ENCODE measurements around the gene PCF11. TPM values are rescaled to one million over a fixed set of nuclear protein-coding genes. Genes with fewer than 3 reads are reported as not detected.
A peak's percentile ranks its signal among the peaks of the same experiment; 100 is the strongest.

PCF11 gene
- total RNA-seq, 1 donor from 2014 or later: 72.7 TPM

DNA sequence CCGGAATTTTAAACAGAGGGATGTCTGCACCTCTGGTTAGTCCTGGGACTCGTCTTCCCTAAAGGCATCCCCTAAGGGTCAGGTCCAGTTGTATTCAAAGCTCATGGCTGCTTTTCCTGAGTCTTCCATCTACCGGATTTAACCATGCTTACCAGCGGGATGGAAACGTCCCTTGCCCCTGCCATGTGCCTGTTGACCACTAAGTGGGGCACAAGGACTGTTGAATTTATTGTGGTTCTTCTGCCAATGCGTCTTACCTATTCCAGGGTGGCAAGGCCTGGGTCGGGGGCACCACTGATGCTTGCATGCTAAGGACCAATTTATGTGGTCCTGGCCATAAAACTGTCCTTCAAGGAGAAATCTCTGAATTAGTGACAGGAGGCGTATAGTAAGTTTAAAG is 62.2 kb downstream of the PCF11 start:
- Histone ChIP-seq H3K79me2 (ENCODE audit: low read depth) (no peaks in the 10 kb centered on the region), H4K20me1 (ENCODE audit: low read depth) (no peaks in the 10 kb centered on the region), H3K9ac (no peak overlapping the region), H3K36me3 (no peaks in the 10 kb centered on the region), H3K27me3 (no peaks in the 10 kb centered on the region), H3K27ac (no peak overlapping the region), H3K4me1 (no peaks in the 10 kb centered on the region), H3K9me3 (ENCODE audit: low read depth) (no peaks in the 10 kb centered on the region), H2AFZ (replicated peaks) (no peak overlapping the region), H3F3A (ENCODE audit: low read depth) (no peaks in the 10 kb centered on the region), H3K4me3 (no peak overlapping the region), H3K4me2 (no peak overlapping the region)
- Mint-ChIP-seq H3K9me3 (no peaks in the 10 kb centered on the region), H3K27ac (no peak overlapping the region), H3K27me3 (ENCODE audit: insufficient read depth, low read depth) (peaks cover 3% of the 10 kb centered on the region), H3K36me3 (no peaks in the 10 kb centered on the region), H3K4me1 (no peaks in the 10 kb centered on the region), H3K4me3 (no peak overlapping the region)
- peak; percentile 38 for DNase-seq (ENCODE audit: low spot score)
- no peak for TF ChIP-seq EZH2 (IDR thresholded peaks at IDR 0.05)
- TF ChIP-seq, protein P1, sequence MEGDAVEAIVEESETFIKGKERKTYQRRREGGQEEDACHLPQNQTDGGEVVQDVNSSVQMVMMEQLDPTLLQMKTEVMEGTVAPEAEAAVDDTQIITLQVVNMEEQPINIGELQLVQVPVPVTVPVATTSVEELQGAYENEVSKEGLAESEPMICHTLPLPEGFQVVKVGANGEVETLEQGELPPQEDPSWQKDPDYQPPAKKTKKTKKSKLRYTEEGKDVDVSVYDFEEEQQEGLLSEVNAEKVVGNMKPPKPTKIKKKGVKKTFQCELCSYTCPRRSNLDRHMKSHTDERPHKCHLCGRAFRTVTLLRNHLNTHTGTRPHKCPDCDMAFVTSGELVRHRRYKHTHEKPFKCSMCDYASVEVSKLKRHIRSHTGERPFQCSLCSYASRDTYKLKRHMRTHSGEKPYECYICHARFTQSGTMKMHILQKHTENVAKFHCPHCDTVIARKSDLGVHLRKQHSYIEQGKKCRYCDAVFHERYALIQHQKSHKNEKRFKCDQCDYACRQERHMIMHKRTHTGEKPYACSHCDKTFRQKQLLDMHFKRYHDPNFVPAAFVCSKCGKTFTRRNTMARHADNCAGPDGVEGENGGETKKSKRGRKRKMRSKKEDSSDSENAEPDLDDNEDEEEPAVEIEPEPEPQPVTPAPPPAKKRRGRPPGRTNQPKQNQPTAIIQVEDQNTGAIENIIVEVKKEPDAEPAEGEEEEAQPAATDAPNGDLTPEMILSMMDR (IDR thresholded peaks at IDR 0.05): peak; percentile 50

DNA sequence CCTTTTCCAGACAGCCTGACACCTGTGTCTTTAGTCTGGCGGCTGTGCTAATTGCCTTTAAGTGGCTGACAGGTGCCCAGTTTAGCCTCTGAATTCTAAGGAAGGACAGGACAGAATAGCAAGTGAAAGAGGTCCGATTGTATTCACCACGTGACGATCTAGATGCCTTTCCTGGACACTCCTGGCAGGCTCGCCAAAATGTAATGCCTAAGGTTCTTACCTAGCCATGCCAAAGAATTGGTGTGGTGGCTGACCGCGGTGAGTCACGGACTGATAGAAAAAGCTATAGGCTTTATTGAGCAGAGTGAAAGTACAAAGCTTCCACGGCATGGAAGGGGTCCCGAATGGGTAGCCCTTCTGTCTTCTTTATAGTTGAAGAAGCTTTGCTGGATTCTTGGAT is 63.3 kb downstream of the PCF11 start:
- H3K4me1 Mint-ChIP-seq: no peaks in the 10 kb centered on the region
- DNase-seq (ENCODE audit: low spot score): peak; percentile 9
- Histone ChIP-seq H3K4me3 (no peak overlapping the region), H3K4me2 (no peak overlapping the region), H4K20me1 (ENCODE audit: low read depth) (no peaks in the 10 kb centered on the region), H3K4me1 (no peaks in the 10 kb centered on the region), H3K36me3 (no peaks in the 10 kb centered on the region), H2AFZ (replicated peaks) (no peak overlapping the region), H3K9me3 (ENCODE audit: low read depth) (no peaks in the 10 kb centered on the region), H3K27me3 (no peaks in the 10 kb centered on the region), H3K27ac (no peak overlapping the region), H3K79me2 (ENCODE audit: low read depth) (no peaks in the 10 kb centered on the region), H3F3A (ENCODE audit: low read depth) (no peaks in the 10 kb centered on the region), H3K9ac (no peak overlapping the region)
- no peaks in the 10 kb centered on the region for H3K9me3 Mint-ChIP-seq
- H3K4me3 Mint-ChIP-seq: no peak overlapping the region
- TF ChIP-seq EZH2phosphoT487 (IDR thresholded peaks at IDR 0.05) (no peak), EZH2 (IDR thresholded peaks at IDR 0.05) (no peak)
- TF ChIP-seq, protein P1 (IDR thresholded peaks at IDR 0.05): no peak
- H3K36me3 Mint-ChIP-seq: no peaks in the 10 kb centered on the region
- H3K27ac Mint-ChIP-seq: no peak overlapping the region
- peaks cover 3% of the 10 kb centered on the region for H3K27me3 Mint-ChIP-seq (ENCODE audit: insufficient read depth, low read depth)

DNA sequence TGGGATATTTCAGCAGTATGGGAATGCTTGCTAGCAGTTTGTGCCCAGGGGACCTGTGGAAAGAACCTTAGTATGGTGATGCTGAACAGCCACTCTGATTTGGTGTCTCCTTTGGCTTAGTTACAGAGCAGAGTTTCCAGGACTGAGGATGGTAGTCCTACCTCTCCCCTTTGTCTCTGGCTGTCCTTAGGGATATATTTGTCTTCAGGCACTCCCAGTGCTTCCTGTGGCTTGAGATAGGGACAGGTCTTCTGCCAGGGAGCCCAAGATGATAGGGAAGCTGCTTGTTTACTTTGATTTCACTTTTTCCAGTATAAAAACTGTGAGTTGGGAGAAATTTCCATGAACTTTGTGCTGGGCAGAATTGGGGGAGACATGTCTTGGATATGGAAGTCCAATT is 64.8 kb downstream of the PCF11 start:
- Mint-ChIP-seq H3K9me3 (no peaks in the 10 kb centered on the region), H3K4me1 (no peaks in the 10 kb centered on the region), H3K36me3 (no peaks in the 10 kb centered on the region), H3K27me3 (ENCODE audit: insufficient read depth, low read depth) (peaks cover 3% of the 10 kb centered on the region), H3K27ac (no peak overlapping the region), H3K4me3 (no peak overlapping the region)
- Histone ChIP-seq H3K79me2 (ENCODE audit: low read depth) (no peaks in the 10 kb centered on the region), H3K27me3 (no peaks in the 10 kb centered on the region), H3K4me1 (no peaks in the 10 kb centered on the region), H3F3A (ENCODE audit: low read depth) (no peaks in the 10 kb centered on the region), H3K27ac (no peak overlapping the region), H3K9me3 (ENCODE audit: low read depth) (no peaks in the 10 kb centered on the region), H3K36me3 (no peaks in the 10 kb centered on the region), H3K4me3 (no peak overlapping the region), H4K20me1 (ENCODE audit: low read depth) (no peaks in the 10 kb centered on the region), H2AFZ (replicated peaks) (no peak overlapping the region), H3K4me2 (no peak overlapping the region), H3K9ac (no peak overlapping the region)
- no peak for DNase-seq (ENCODE audit: low spot score)
- TF ChIP-seq EZH2 (IDR thresholded peaks at IDR 0.05) (no peak), EZH2phosphoT487 (IDR thresholded peaks at IDR 0.05) (no peak)

DNA sequence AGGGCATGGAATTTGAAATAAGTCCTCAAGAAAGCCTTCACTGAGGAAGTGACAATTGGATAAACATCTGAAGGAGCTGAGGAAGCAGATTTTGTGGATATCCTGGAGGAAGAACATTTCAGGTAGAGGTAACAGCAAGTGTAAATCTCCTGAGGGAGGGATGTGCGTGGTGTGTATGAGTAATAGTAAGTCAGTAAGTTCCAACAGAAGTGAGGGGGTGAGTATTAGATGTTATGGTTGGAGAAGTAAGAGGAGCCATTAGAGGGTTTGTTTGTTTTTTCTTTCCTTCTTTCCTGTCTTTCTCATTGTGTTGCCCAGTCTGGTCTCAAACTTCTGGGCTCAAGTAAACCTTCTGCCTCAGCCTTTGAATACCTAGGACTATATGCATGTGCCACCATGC is 65.6 kb downstream of the PCF11 start:
- Histone ChIP-seq H3K36me3 (no peaks in the 10 kb centered on the region), H3K9ac (no peak overlapping the region), H3K4me3 (no peak overlapping the region), H2AFZ (replicated peaks) (no peak overlapping the region), H3K27me3 (no peaks in the 10 kb centered on the region), H3K4me1 (no peaks in the 10 kb centered on the region), H3K27ac (no peak overlapping the region), H3K4me2 (no peak overlapping the region), H3K9me3 (ENCODE audit: low read depth) (no peaks in the 10 kb centered on the region), H3F3A (ENCODE audit: low read depth) (no peaks in the 10 kb centered on the region), H3K79me2 (ENCODE audit: low read depth) (no peaks in the 10 kb centered on the region), H4K20me1 (ENCODE audit: low read depth) (no peaks in the 10 kb centered on the region)
- H3K9me3 Mint-ChIP-seq: no peaks in the 10 kb centered on the region
- no peak overlapping the region for H3K4me3 Mint-ChIP-seq
- DNase-seq (ENCODE audit: low spot score): no peak
- peaks cover 3% of the 10 kb centered on the region for H3K27me3 Mint-ChIP-seq (ENCODE audit: insufficient read depth, low read depth)
- no peaks in the 10 kb centered on the region for H3K4me1 Mint-ChIP-seq
- no peaks in the 10 kb centered on the region for H3K36me3 Mint-ChIP-seq
- TF ChIP-seq, protein P1 (IDR thresholded peaks at IDR 0.05): no peak
- TF ChIP-seq EZH2 (IDR thresholded peaks at IDR 0.05) (no peak), EZH2phosphoT487 (IDR thresholded peaks at IDR 0.05) (no peak)
- no peak overlapping the region for H3K27ac Mint-ChIP-seq
